HG03575 (cell line): ENCODE measurements around the gene MAPK8IP3.

Experiments used
- ATAC-seq: cut with Tn5 transposase; IDR thresholded peaks from one replicate; pipeline ENCODE4 v1.9.1; 2021; ENCODE audit not compliant: unreplicated experiment, insufficient number of reproducible peaks, low FRiP score; ENCODE audit errors: extremely low read depth

The MAPK8IP3 gene

DNA sequence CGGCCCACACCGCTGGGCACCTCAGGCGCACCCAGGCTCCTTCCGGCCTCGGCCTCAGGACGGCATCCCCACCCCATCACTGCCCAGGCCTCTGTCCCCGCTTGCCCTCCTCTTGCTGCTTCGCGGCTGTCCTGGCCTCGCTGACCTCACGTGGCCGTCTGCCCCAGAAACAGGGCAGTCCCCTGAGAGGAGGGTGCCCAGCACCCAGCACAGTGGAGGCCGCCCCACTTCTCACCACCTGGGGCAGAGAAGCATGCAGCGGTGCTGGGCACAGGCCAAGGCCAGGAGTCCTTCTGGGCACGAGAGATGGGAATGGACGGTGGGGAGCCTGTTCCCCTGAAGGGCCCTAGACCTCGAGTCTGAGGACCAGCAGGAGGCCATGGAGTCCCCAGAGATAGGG is 111.7 kb downstream of the MAPK8IP3 start:
- ATAC-seq: no peak

DNA sequence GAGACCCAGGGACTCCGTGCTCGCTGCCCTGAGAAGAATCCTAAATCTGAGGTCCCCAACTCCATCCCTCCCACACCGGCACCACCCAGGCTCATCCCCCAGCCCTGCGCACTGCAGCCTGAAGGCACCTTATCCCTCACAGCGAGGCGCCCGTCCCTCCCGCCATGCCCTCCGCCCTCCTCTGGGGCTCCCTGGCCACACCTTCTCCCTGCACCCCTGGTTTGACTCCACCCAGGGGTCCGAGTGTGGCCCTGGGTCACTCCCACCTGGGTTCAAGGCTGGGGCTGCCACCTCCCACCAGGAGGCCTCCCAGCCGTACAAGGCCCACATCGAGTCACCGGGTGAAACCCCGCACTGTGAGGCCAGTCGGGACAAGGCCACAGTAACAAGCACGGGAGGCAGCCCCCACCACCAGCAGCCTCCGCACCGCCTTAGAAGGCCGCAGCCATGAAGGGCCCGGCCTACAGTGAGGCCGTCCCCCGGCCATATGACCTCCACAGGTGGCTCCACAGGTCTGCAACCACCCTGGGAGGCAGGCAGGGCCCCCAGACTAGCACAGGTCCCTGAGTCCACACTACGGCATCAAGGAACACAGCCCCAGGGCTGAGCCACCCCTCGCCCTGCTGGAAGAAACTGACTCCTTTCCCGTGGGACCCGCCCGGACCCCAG is 112.3 kb downstream of the MAPK8IP3 start:
- no peak for ATAC-seq

DNA sequence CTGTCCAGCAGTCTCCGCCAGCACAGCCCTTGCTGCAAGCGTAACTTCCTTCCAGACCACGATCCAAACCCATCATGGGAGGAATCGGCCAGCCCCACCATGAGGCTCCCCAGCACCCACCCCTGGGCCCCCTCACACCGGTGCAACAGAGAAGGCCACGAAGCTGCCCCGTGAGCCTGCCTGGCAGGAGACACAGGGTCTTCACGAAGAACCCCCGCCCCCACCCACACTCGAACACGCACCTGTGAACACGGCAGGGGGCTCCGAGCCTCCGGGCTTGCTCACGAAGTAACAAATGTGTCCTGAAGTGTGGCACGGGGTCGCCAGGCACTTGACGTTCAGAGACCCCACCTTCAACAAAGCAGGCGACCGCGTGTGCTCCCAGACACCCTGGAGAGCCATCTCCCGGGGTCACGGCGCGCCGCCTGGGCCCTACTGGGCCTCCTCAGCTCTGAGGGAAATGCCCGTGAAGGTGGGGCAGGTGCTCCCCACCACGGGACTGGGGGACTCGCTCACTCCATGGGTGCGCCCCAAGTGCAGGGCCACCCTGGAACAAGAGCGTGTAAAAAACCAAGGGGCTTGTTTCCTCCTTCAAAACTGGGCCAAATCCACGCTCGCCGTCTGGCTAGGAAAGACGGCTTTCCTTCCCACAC is 113.0 kb downstream of the MAPK8IP3 start:
- no peak for ATAC-seq

DNA sequence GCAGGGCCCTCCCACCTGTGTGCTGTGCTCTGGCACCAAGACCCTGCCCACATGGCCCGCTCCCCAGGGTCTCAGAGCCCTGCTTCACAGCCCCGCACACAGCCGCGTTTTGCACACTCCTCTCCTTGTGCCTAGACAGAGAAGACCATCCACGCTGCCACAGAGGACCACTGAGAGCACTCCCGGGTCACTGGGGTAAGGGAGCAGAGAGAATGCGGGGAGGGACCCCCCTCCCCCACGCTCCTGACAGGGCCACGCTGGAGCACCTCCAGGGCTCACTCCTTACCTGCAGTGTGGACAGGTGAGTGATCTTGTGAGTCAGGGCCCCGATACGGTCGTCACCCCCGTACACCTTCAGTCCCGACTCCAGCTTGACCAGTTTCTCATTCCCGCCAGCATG is 113.6 kb downstream of the MAPK8IP3 start:
- no peak for ATAC-seq
